Activated CD4-positive, CD25-positive, alpha-beta regulatory T cell (primary cell): Measurements from ENCODE around the gene NEMF.
"Not testable (repeated sequence)": the region's sequence is repeated elsewhere in the genome, so short reads cannot be mapped to it uniquely, and the experiment has no call there.

Experiments used
- DNase-seq, 4 experiments: peaks; one replicate each; lab custom pipeline; 2025; lab: John Stamatoyannopoulos, UW

NEMF gene

GRCh38 chr14:49746476-49746875, 106.1 kb downstream of the NEMF start:
- not testable (repeated sequence) for DNase-seq

- DNase-seq, result no peak
These were observed 107.4 kb downstream of the NEMF start for GRCh38 chr14:49745191-49745590.

GRCh38 chr14:49735669-49736068, 116.9 kb downstream of the NEMF start:
- DNase-seq, result not testable (repeated sequence)

GRCh38 chr14:49733836-49734235, 118.8 kb downstream of the NEMF start:
- DNase-seq, result no peak

- DNase-seq, result no peak
These were observed 119.7 kb downstream of the NEMF start for GRCh38 chr14:49732896-49733295.
